Inflammatory macrophage treated with lipopolysaccharide for 4 hours (primary cell): Measurements from ENCODE around the gene LRIT3.
"Not testable (repeated sequence)": the region's sequence is repeated elsewhere in the genome, so short reads cannot be mapped to it uniquely, and the experiment has no call there.

Experiments used
- DNase-seq: peaks from one replicate; pipeline ENCODE4 v3.0.0-alpha.2; 2020

Gene LRIT3

GRCh38 chr4:109859426-109860300, 11.8 kb downstream of the LRIT3 start:
- DNase-seq = not testable (repeated sequence)

DNA sequence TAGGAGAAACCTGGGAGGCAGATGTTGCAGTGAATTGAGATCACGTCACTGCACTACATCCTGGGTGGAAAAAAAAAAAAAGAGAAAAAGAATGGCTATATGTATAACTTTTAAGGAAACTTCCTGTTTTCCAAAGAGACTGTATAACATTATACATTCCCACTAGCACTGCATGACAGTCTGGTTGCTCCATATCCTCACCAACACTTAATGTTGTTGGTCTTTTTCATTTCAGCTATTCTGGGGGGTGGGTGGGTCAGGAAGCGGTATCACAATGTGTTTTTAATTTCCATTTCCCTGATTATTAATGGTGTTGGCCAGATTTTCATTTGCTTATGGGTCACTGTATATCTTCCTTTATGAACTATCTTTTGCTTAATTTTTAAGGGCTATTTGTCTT, 13.4 kb downstream of the LRIT3 start:
- no peak for DNase-seq

DNA sequence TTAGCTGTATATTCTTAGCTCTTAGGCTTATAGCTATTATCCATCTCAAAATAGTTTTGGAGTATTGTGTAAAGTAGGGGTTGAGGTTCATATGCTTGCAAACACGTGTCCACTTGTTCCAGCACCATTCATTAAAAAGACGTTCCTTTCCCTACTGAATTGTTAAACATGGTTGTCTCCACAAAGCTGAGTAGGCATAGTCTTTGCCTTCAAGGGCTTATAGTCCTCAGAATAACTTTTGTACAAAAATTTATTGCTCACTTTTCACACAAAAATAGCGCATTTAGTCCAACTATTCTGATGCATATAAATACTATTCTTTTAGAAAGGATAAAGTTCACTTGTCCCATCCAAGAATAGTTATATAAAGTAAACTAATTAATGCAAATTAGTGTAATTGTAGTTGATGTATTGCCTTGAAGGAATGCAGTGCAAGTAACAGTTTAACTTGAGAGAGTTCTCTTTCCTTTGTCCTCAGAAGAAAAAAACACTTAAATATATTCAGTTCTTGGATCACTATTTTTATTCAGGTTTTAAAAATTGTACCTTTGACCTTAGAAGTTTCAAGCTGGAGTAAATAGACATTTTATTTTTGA, 14.1 kb downstream of the LRIT3 start:
- no peak for DNase-seq

DNA sequence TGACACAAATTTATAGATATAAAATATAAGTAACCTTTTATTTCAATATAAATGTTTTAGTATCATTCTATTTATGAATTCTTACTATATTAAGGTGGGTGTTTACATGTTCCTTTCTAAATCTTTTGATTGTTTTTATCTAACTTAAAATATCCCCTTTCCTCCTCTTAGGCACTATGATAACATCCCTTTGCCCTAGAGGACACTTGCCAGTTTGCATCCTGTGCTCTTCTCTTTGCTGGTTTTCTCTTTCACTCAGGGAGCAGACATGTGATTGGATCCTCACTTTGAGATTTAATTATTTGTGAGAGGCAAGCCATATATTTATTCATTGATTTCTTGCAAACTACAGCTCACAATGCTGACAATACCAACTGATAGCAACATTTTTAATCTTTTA, 16.2 kb downstream of the LRIT3 start:
- no peak for DNase-seq

DNA sequence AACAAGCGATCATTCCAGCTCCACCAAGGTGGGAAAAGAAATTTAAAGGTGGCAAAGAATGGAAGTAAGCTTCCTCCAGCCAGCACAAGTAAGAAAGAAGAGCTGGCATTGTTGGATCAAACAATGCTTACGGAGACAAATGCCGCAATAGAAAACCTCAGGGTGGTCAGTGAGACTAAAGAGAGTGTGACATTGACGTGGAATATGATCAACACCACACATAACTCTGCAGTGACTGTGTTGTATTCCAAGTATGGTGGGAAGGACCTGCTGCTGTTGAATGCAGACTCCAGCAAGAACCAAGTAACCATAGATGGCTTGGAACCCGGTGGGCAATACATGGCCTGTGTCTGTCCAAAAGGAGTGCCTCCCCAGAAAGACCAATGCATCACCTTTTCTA, 22.2 kb downstream of the LRIT3 start:
- DNase-seq = no peak

DNA sequence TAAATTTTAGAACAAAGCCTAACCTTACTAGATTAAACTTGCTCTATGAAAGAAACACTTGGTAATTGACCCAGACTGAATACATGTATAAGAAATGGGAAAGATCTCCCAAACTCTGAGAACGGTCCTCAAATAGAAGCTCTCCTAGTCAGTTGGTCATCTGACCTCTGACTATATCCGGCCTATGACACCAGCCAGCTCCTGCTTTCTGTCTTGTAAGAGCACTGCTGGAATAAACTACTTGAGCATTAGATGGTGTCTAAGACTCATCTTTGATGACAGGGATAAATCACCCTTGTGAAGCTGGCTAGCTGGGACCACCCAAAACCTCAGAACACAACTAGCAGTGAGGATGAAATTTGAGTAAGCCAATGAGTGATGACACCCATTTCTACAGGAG, 24.2 kb downstream of the LRIT3 start:
- no peak for DNase-seq

DNA sequence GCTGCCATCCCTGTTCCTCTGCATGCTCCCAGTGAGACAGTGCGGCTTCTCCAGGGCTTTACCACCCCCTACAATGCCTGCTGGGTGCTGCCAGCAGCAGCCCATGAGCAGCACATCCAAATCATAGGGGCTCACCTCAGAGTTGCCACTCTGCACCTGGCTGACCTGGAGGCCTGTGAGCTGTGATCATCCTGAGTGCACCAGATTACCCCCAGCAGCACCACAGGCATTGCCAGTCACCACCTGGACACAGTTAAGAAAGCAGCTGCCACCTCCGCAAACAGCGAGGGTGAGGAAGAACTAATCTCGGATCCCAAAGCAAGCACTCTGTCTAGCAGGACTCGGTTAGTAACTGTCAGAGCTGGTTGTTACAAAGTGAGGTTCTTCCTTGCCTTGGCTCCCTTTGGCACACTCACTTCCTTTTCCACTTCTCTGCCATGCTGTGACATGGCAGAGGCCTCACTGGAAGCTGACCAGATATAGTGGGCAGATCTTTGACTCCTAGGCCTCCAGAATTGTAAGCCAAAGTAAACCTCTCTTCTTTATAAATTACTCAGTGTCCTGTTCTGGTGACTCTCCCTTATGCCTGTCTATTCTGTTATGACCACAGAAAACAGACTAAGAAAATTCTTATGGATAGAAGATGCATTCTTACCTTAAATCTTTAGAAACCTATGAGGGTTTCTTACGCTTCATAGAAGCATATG, 25.2 kb downstream of the LRIT3 start:
- DNase-seq = no peak

- no peak for DNase-seq
Measured at GRCh38 chr4:109873791-109874514, 26.0 kb downstream of the LRIT3 start.

DNA sequence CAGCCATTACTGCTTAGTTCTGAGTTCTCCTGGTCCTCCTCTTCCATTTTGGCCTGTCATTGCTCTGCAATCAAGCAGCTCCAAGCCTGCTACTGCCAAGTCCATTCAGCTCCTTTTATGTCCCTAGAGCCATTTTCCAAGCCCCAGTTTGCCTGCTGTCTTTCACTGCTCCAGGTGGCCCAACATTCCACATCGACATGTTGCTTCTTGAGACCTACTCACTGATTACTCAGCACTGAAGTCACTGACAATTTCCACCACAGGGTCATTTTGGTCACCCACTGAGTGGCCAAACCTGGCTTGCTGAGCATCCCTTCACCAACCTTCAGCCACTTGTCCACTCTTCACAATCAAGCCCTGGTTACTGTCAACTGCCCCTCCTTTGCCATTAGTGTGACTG, 27.2 kb downstream of the LRIT3 start:
- DNase-seq = no peak

DNA sequence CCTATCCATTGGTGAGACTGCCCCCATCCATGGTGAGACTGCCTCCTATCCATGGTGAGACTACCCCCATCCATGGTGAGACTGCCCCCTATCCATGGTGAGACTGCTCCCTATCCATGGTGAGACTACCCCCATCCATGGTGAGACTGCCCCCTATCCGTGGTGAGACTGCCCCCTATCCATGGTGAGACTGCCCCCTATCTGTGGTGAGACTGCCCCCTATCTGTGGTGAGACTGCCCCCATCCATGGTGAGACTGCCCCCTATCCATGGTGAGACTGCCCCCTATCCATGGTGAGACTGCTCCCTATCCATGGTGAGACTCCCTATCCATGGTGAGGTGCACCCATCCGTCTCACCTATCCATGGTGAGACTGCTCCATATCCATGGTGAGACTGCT, 27.6 kb downstream of the LRIT3 start:
- not testable (repeated sequence) for DNase-seq

DNA sequence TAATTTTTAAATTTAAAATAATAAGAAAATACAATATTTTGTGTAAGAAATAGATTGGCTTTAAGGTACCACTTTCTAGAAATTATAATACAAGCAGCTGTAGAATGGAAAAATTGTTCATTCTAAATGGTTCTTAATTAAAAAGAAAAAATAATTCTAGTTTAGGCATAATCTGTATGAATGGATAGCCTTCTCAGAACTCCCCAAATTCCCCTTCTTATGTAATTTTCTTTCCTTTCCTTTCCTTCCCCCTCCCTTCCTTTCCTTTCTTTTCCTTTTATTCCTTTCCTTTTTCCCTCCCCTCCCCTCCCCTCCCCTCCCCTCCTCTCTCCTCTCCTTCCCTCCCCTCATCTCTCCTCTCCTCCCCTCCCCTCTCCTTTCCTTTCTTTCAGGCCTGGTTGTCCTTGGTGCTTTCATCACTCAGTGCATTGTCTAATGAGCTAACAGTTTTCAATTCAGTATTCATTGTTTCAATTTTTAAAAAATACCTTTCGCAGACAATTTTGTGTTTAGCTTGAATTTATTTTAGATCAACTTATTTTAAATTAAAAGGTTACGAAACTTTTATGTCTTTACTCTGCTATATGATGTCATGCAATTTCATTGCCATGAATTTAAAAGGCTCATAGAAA, 28.8 kb downstream of the LRIT3 start:
- no peak for DNase-seq

- no peak for DNase-seq
Measured at GRCh38 chr4:109877400-109877799, 29.5 kb downstream of the LRIT3 start.

DNA sequence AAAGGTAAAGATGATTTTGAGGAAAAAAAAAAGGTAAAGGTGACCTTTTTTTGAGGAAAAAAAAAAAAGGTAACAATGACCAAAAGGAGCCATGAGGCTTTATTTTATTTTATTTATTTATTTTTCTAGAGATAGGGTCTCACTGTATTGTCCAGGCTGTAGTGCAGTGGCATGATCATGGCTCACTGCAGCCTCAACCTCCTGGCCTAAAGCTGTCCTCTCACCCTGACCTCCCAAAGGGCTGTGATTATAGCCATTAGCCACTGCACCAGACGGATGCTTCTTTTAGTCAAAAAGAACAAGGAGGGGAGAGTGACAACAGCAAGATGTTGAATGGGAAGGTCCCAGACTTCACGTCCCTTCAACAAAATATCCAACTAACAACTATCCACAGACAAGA, 30.4 kb downstream of the LRIT3 start:
- no peak for DNase-seq

GRCh38 chr4:109879081-109879480, 31.2 kb downstream of the LRIT3 start:
- DNase-seq = no peak

DNA sequence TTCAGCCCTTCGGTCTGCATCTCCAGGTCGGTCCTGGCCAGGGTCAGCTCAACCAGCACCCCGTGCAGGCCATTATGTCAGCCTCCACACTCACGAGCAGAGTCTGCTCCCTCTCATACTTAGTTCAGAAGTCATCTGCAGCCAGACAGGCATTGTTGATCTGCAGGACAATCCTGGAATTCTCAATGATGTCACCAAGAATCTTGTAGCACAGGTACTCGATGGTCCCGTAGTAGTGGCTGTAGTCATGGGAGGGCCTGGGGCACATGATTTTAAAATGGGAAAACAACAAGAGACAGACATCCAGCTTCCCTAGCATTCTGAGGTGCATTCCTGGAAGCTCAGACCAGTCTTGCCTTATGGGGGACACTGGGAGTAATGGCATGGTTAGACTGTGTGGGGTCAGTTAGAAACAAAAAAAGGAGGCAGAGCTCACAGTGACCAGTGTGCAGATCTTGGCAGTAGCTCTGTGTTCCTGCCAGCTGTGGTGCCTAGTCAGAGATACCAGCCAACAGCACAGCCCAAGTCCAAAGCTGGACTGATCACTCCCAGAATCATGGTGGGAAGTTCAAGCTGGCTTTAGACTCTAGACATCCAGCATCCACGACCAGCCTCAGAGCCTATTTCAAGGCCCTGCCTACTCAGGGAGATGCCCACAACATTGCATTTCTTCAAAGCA, 31.9 kb downstream of the LRIT3 start:
- no peak for DNase-seq

GRCh38 chr4:109886303-109886702, 38.4 kb downstream of the LRIT3 start:
- no peak for DNase-seq

DNA sequence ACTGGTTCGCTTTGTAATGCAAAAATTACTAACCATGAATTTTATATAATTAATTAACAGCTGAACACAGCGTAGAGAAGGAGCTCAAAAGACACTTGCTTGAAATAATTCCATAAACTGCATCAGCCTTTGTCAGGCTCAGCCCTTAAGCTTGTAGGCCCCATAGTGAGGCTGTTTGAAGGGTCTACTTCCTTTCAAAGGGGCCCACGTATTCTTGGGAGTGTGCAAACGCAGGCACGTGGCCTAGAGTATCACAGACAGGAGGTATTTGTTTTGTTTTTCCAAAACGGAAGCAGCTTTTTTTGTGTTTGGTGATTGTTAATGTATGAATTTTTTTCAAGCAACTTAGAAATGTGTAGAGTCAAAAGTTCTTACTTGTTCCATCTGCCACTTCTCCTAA, 39.2 kb downstream of the LRIT3 start:
- no peak for DNase-seq

- DNase-seq = no peak
Measured at GRCh38 chr4:109890076-109890475, 42.2 kb downstream of the LRIT3 start.

GRCh38 chr4:109902559-109903251, 54.8 kb downstream of the LRIT3 start:
- DNase-seq = no peak

- DNase-seq = no peak
Measured at GRCh38 chr4:109908731-109909130, 60.8 kb downstream of the LRIT3 start.

GRCh38 chr4:109910256-109910655, 62.3 kb downstream of the LRIT3 start:
- no peak for DNase-seq
